Measurements from ENCODE around the gene FAM13A.
A peak's percentile ranks its signal among the peaks of the same experiment; 100 is the strongest.
"Not testable (repeated sequence)": the region's sequence is repeated elsewhere in the genome, so short reads cannot be mapped to it uniquely, and the experiment has no call there.

FAM13A gene

DNA sequence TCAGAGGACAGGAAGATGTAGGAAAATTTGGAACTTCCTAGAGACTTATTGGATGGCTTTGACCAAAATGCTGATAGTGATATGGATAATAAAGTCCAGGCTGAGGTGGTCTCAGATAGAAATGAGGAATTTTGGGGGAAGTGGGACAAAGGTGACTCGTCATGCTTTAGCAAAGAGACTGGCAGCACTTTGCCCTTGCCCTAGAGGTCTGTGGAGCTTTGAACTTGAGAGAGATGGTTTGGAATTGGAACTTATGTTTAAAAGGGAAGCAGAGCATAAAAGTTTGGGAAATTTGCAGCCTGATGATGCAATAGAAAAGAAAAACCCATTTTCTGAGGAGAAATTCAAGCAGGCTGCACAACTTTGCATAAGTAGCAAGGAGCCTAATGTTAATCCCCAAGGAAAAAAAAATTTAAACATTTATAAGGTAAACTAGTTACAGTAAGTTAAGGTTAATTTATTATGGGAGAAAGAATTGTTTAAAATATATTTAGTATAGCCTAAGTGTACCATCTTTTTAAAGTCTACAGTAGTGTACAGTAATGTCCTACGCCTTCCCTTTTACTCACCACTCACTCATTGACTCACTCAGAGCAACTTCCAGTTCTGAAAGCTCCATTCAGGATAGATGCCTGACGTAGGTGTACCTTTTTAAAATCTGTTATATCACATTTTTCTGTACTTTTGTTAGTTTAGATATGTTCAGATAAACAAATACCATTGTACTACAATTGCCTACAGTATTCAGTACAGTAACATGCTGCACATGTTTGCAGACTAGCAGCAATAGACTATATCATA, 101.2 kb downstream of the FAM13A start:
- no peak for DNase-seq

GRCh38 chr4:88953400-88953799, 103.6 kb downstream of the FAM13A start:
- peak; percentile 85 for DNase-seq

- no peak for DNase-seq
Measured at GRCh38 chr4:88952081-88952480, 104.9 kb downstream of the FAM13A start.

DNA sequence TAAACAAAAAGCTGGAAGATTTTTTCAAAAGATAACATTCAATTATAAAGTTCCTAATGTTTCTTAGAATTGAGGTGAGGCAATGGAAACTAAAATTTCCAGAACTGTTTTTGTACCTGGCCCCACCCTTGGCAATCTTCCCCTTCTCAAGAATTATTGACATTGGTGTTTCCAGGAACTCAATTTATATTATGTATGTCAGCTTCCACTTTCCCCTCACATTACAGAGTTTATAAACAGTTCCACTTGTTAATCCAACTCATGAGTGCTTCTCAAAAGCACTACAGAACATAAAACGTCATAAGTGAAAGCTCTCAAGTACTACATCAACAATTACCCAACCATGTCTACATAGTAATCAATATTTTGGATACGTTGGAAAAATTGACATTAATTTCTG, 107.4 kb downstream of the FAM13A start:
- no peak for DNase-seq

- no peak for DNase-seq
Measured at GRCh38 chr4:88940506-88940905, 116.5 kb downstream of the FAM13A start.

- DNase-seq: no peak
Measured at GRCh38 chr4:88939697-88940096, 117.3 kb downstream of the FAM13A start.

GRCh38 chr4:88938138-88938537, 118.8 kb downstream of the FAM13A start:
- DNase-seq: no peak

GRCh38 chr4:88937081-88937480, 119.9 kb downstream of the FAM13A start:
- DNase-seq: no peak

- DNase-seq: peak; percentile 10
Measured at GRCh38 chr4:88933414-88934160, 123.4 kb downstream of the FAM13A start.

DNA sequence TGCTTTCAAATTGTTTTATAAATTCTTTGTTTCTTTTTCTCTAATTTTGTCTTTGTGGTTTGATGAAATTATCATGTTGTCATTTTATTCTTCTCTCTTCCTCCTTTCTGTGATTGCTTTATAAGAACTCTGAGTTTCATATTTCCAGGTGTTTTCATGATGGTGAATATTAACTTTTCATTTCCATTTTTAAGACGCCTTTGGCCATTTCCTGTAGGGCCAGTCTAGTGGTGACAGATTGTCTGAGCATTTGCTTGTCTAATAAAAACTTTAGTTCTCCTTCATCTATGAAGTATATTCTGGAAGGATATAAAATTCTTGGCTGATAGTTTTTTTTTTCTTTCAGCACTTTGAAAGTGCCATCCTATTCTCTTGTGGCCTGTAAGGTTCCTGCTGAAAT, 128.1 kb downstream of the FAM13A start:
- DNase-seq: no peak

DNA sequence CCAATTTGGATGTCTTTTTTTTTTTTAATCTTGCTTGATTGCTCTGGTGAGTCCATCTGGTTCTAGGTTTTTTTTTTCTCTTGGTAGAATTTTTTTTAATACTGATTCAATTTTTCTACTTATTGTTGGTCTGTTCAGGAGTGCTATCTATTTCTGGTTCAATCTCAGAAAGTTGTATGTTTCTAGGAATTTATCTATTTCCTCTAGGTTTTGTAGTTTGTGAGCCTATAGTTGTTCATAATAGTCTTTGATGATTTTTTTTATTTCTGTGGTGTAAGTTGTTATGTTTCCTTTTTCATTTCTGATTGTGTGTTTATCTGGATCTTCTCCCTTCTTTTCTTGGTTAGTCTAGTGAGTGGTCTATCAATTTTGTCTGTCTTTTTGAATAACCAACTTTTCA, 129.6 kb downstream of the FAM13A start:
- DNase-seq: no peak

GRCh38 chr4:88919056-88919455, 137.9 kb downstream of the FAM13A start:
- no peak for DNase-seq

- not testable (repeated sequence) for DNase-seq
Measured at GRCh38 chr4:88913181-88913580, 143.8 kb downstream of the FAM13A start.

DNA sequence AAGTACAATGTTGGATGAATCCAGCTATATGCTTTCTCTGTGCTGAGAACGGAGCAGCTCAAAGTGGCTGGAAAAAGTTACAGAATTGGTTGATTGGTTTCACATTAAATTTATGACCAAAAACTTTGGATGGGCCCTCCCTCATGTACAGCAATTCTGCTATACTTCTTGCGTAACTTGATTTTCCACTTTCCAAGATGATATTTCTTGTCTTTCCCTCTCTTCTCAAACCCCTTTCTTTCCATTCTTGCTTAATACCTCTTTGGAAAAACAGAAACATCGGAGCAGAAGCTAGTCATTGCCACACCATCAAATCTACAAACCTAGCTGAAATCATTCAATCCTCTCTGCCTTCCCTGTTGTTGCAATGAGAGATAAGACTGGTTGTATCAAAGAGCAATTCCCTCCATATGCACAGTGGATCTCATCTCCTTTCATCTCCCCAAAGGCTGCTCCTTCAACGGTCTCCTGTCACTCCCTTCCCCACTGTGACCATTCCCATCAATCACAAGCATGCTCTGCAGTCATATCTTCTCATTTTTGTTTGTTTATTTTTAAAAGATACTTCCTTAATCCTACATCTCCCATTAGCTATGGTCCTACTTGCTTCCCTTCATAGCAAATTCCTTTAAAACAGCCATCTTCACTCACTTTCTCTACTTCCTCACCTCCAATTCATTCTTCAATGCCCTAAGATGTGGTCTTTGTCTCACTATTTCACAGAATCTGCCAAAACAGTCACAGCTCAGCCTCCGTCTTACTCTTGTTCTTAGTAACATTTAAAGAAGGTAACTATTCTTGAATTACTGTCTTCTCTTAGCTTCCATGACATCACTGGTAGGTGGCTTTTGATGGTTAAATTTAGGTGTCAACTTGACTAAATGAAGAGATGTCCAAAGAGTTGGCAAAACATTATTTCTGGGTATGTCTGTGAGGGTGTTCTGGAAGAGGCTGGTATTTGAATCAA, 145.5 kb downstream of the FAM13A start:
- no peak for DNase-seq

- DNase-seq: no peak
Measured at GRCh38 chr4:88910101-88910500, 146.9 kb downstream of the FAM13A start.

GRCh38 chr4:88908521-88908920, 148.5 kb downstream of the FAM13A start:
- no peak for DNase-seq

DNA sequence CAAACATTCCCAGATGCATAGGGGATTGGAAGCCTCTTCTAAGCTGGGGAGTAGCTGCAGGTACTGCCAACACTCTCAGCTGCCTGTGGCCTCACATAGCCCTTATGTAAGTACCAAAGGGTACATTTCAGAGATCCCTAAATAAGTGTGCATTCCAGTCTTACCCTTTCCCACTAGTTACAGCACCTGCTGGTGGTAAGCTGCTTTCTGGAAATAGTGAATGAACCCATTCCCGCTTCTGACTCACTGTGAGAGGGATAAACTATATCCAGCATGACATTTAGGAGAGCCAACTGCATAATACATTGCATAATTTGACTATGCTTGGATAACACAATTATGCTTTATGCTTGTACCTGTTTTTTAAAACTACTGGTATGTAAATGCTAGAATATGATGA, 149.0 kb downstream of the FAM13A start:
- DNase-seq: no peak

DNA sequence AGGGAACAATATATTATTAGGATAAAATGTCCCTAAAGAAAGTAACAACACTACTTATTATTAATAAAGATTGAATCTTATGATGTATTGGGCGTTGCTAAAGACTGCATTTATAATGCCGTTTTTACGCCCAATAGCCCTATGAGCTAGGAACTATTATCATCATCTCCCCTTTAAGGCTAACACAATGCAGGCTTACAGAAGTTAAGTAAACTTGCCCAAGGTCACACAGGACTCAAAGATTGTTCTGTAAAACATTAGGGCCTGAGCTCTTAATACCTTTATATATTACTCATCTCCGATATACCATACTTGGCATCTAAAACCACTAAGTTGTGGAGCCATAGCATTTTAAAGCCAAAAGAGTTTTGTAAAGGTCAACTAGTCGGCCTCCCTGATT, 149.5 kb downstream of the FAM13A start:
- no peak for DNase-seq

- not testable (repeated sequence) for DNase-seq
Measured at GRCh38 chr4:88904240-88904639, 152.7 kb downstream of the FAM13A start.

- no peak for DNase-seq
Measured at GRCh38 chr4:88900432-88900831, 156.6 kb downstream of the FAM13A start.

GRCh38 chr4:88897752-88898151, 159.2 kb downstream of the FAM13A start:
- no peak for DNase-seq

GRCh38 chr4:88897180-88897579, 159.8 kb downstream of the FAM13A start:
- no peak for DNase-seq

GRCh38 chr4:88893961-88894360, 163.0 kb downstream of the FAM13A start:
- DNase-seq: no peak
